H1 (cell line): Measurements from ENCODE around the gene MRPL40. TPM values are rescaled to one million over a fixed set of nuclear protein-coding genes. Genes with fewer than 3 reads are reported as not detected.

Experiments
- CTCF ChIA-PET: fragments of 300-600 bp; sonication (Branson Sonifier 250); formaldehyde crosslinking; loops from one replicate; lab custom pipeline; 2021; ENCODE audit not compliant: partially characterized antibody; lab: Charles Lee
- POLR2A ChIA-PET: fragments of 300-600 bp; sonication (Branson Sonifier 250); formaldehyde crosslinking; loops from one replicate; lab custom pipeline; 2021; ENCODE audit warnings: inconsistent platforms; ENCODE audit not compliant: partially characterized antibody; lab: Charles Lee
- DNase-seq, 2 experiments: peaks; one replicate each; pipeline versions ENCODE4 v3.0.0 to v3.0.0-alpha.2; 2010 to 2022; ENCODE audit warnings: low spot score in 2 of 2, low read depth in 1 of 2, mixed read lengths in 1 of 2
- FAIRE-seq: peaks from 2 replicates; lab custom pipeline; 2011; peaks lifted over from hg19 to GRCh38; lab: Jason Lieb, UNC
- H2AFZ ChIP-seq: 2 replicates; pipeline ENCODE4 v1.8.1; 2012; ENCODE audit warnings: low read length, inconsistent platforms
- H2AK5ac ChIP-seq: 2 replicates; pipeline ENCODE4 v1.6.1; 2013; ENCODE audit warnings: low read depth, low read length
- H2BK120ac ChIP-seq: replicated peaks from 2 replicates; pipeline ENCODE3; 2013; ENCODE audit warnings: low read depth, low read length, inconsistent platforms
- H2BK12ac ChIP-seq: 2 replicates; pipeline ENCODE4 v1.6.1; 2013; ENCODE audit warnings: low read depth, low read length
- H2BK15ac ChIP-seq: 2 replicates; pipeline ENCODE4 v1.6.1; 2013; ENCODE audit warnings: low read length
- H2BK20ac ChIP-seq: 2 replicates; pipeline ENCODE4 v1.6.1; 2013; ENCODE audit warnings: low read length
- H2BK5ac ChIP-seq: 2 replicates; pipeline ENCODE4 v1.6.1; 2013; ENCODE audit warnings: low read depth, low read length
- H3K14ac ChIP-seq: 2 replicates; pipeline ENCODE4 v1.6.1; 2013; ENCODE audit warnings: inconsistent platforms; ENCODE audit not compliant: insufficient read length
- H3K18ac ChIP-seq: 2 replicates; pipeline ENCODE4 v1.6.1; 2013; ENCODE audit warnings: low read length; ENCODE audit errors: extremely low read depth
- H3K23ac ChIP-seq: 2 replicates; pipeline ENCODE4 v1.6.1; 2013; ENCODE audit warnings: inconsistent platforms; ENCODE audit not compliant: insufficient read length
- H3K23me2 ChIP-seq: 2 replicates; pipeline ENCODE4 v1.6.1; 2013; ENCODE audit warnings: low read depth, low read length
- H3K27ac ChIP-seq: 2 replicates; pipeline ENCODE4 v1.6.1; 2011; ENCODE audit warnings: low read depth, low read length, inconsistent platforms
- H3K27me3 ChIP-seq, 4 experiments: replicated peaks in 1 of 4; 1 replicate in 1 of 4; 2 replicates in 3 of 4; pipeline versions ENCODE4 v1.6.1 to v1.8.1; 2011 to 2013; ENCODE audit warnings: low read length in 3 of 4, mild to moderate bottlenecking in 3 of 4, inconsistent platforms in 2 of 4, mixed read lengths in 2 of 4, moderate library complexity in 1 of 4; ENCODE audit not compliant: control insufficient read depth in 3 of 4, insufficient read depth in 3 of 4; ENCODE audit errors: extremely low read depth in 1 of 4
- H3K36me3 ChIP-seq, 4 experiments: 2 replicates each; pipeline versions ENCODE4 v1.6.1 to v1.8.1; 2011 to 2013; ENCODE audit warnings: mild to moderate bottlenecking in 4 of 4, low read length in 3 of 4, moderate library complexity in 2 of 4, control low read depth in 1 of 4, inconsistent platforms in 1 of 4; ENCODE audit not compliant: insufficient read depth in 4 of 4, control insufficient read depth in 2 of 4
- H3K4ac ChIP-seq: replicated peaks from 2 replicates; pipeline ENCODE3; 2013; ENCODE audit warnings: low read length, low read depth, mixed read lengths, inconsistent platforms; ENCODE audit not compliant: insufficient read length
- H3K4me1 ChIP-seq, 4 experiments: replicated peaks in 1 of 4; 1 replicate in 1 of 4; 2 replicates in 3 of 4; pipeline versions ENCODE4 v1.6.1 to v1.8.1; 2011 to 2013; ENCODE audit warnings: low read length in 3 of 4, inconsistent platforms in 2 of 4, mixed read lengths in 1 of 4; ENCODE audit not compliant: insufficient read depth in 4 of 4, control insufficient read depth in 3 of 4
- H3K4me2 ChIP-seq, 2 experiments: 2 replicates each; pipeline versions ENCODE4 v1.6.1 to v1.8.1; 2011 to 2013; ENCODE audit warnings: low read depth in 2 of 2, low read length in 2 of 2, control low read depth in 1 of 2, inconsistent platforms in 1 of 2, mild to moderate bottlenecking in 1 of 2; ENCODE audit not compliant: insufficient read depth in 1 of 2
- H3K4me3 ChIP-seq, 4 experiments: fragments of 200-600, 300-600 bp in 1 of 4; sonication (generic), shearing (Covaris generic), sonication (Bioruptor Twin) in 1 of 4; 2 replicates each; pipeline versions ENCODE4 v1.5.1 to v1.8.1; 2011 to 2016; ENCODE audit warnings: low read length in 4 of 4, low read depth in 3 of 4, control low read depth in 2 of 4, inconsistent platforms in 2 of 4, mild to moderate bottlenecking in 2 of 4, mixed read lengths in 1 of 4, moderate library complexity in 1 of 4; ENCODE audit not compliant: insufficient read depth in 2 of 4; ENCODE audit errors: extremely low read depth in 1 of 4
- H3K56ac ChIP-seq: replicated peaks from 2 replicates; pipeline ENCODE3; 2013; ENCODE audit warnings: low read depth, mild to moderate bottlenecking, mixed read lengths, low read length, inconsistent platforms; ENCODE audit not compliant: insufficient read length
- H3K79me1 ChIP-seq: 2 replicates; pipeline ENCODE4 v1.6.1; 2013; ENCODE audit warnings: low read depth, low read length, control low read depth
- H3K79me2 ChIP-seq, 2 experiments: 2 replicates each; pipeline versions ENCODE4 v1.6.1 to v1.8.1; 2012 to 2013; ENCODE audit warnings: low read length in 2 of 2, mild to moderate bottlenecking in 2 of 2, inconsistent platforms in 1 of 2; ENCODE audit not compliant: insufficient read depth in 2 of 2, control insufficient read depth in 1 of 2
- H3K9ac ChIP-seq, 4 experiments: replicated peaks in 1 of 4; 1 replicate in 1 of 4; 2 replicates in 3 of 4; pipeline versions ENCODE4 v1.6.1 to v1.8.1; 2011 to 2013; ENCODE audit warnings: low read depth in 3 of 4, low read length in 3 of 4, control low read depth in 2 of 4, mild to moderate bottlenecking in 2 of 4, moderate library complexity in 2 of 4, inconsistent platforms in 1 of 4; ENCODE audit errors: extremely low read depth in 1 of 4
- H3K9me3 ChIP-seq, 2 experiments: 2 replicates each; pipeline versions ENCODE4 v1.6.1 to v1.8.1; 2012 to 2013; ENCODE audit warnings: mild to moderate bottlenecking in 2 of 2, moderate library complexity in 2 of 2, control low read depth in 1 of 2, inconsistent platforms in 1 of 2, low read depth in 1 of 2, low read length in 1 of 2, mixed read lengths in 1 of 2; ENCODE audit not compliant: insufficient read depth in 2 of 2
- H4K20me1 ChIP-seq, 2 experiments: replicated peaks in 1 of 2; 2 replicates each; pipeline versions ENCODE3 to v1.8.1; 2011 to 2013; ENCODE audit warnings: inconsistent platforms in 2 of 2, low read length in 2 of 2, mild to moderate bottlenecking in 1 of 2; ENCODE audit not compliant: insufficient read depth in 2 of 2, control insufficient read depth in 1 of 2
- H4K5ac ChIP-seq: 2 replicates; pipeline ENCODE4 v1.6.1; 2013; ENCODE audit warnings: low read length, low read depth, mixed read lengths, inconsistent platforms; ENCODE audit not compliant: insufficient read length
- H4K8ac ChIP-seq: 2 replicates; pipeline ENCODE4 v1.8.0; 2013; ENCODE audit warnings: mild to moderate bottlenecking, moderate library complexity, low read length, inconsistent platforms; ENCODE audit not compliant: insufficient read depth; ENCODE audit errors: extremely low read depth
- H4K91ac ChIP-seq: replicated peaks from 2 replicates; pipeline ENCODE3; 2013; ENCODE audit warnings: low read length, mixed read lengths, inconsistent platforms; ENCODE audit not compliant: insufficient read length
- ASH2L ChIP-seq: fragments of 200-600, 300-600 bp; sonication (generic); IDR thresholded peaks from one replicate; pipeline ENCODE4 v1.7.1; 2017; ENCODE audit warnings: low read length
- EZH2 ChIP-seq: fragments of 200-600 bp; sonication (generic); IDR thresholded peaks from 2 replicates; pipeline ENCODE4 v1.7.1; 2012; ENCODE audit warnings: low read depth, mild to moderate bottlenecking, moderate library complexity, low read length, inconsistent platforms; ENCODE audit not compliant: severe bottlenecking
- HDAC2 ChIP-seq, 2 experiments: fragments of 300-600 bp in 1 of 2; sonication (generic) in 1 of 2; IDR thresholded peaks; 2 replicates each; pipeline ENCODE4 v1.6.1; 2011 to 2012; ENCODE audit warnings: low read depth in 2 of 2, low read length in 2 of 2, mild to moderate bottlenecking in 2 of 2, moderate library complexity in 2 of 2, borderline replicate concordance in 1 of 2, inconsistent platforms in 1 of 2
- JUND ChIP-seq: IDR thresholded peaks from 2 replicates; pipeline ENCODE4 v1.6.1; 2011; ENCODE audit warnings: mild to moderate bottlenecking, improper control_type of control experiment, low read length
- KDM5A ChIP-seq: fragments of 200-600 bp; IDR thresholded peaks from 2 replicates; pipeline ENCODE4 v1.7.1; 2012; ENCODE audit warnings: mild to moderate bottlenecking, low read length, inconsistent platforms, mixed read lengths
- NRF1 ChIP-seq: IDR thresholded peaks from 2 replicates; pipeline ENCODE4 v1.6.1; 2011; ENCODE audit warnings: mild to moderate bottlenecking, low read depth, low read length, improper control_type of control experiment
- POLR2A ChIP-seq, 2 experiments: IDR thresholded peaks; 1 replicate in 1 of 2; 2 replicates in 1 of 2; pipeline ENCODE4 v1.6.1; 2011; ENCODE audit warnings: low read depth in 2 of 2, low read length in 2 of 2, mild to moderate bottlenecking in 2 of 2; ENCODE audit errors: control extremely low read depth in 1 of 2
- POLR2AphosphoS5 ChIP-seq: IDR thresholded peaks from 2 replicates; pipeline ENCODE4 v1.6.1; 2011; ENCODE audit warnings: low read depth, low read length
- RFX5 ChIP-seq: IDR thresholded peaks from 2 replicates; pipeline ENCODE4 v1.6.1; 2011; ENCODE audit warnings: low read depth, low read length, improper control_type of control experiment, borderline replicate concordance
- RNF2 ChIP-seq: fragments of 200-900, 300-1000 bp; sonication (generic); IDR thresholded peaks from 2 replicates; pipeline ENCODE4 v1.7.1; 2016; ENCODE audit warnings: borderline replicate concordance, low read depth, mild to moderate bottlenecking, antibody characterized with exemption, low read length; ENCODE audit not compliant: poor library complexity, severe bottlenecking; ENCODE audit errors: missing control alignments
- TAF1 ChIP-seq: IDR thresholded peaks from 2 replicates; pipeline ENCODE4 v1.6.1; 2011; ENCODE audit warnings: mild to moderate bottlenecking, low read depth, low read length
- TCF12 ChIP-seq: IDR thresholded peaks from 2 replicates; pipeline ENCODE4 v1.6.1; 2011; ENCODE audit warnings: low read depth, mild to moderate bottlenecking, low read length
- WGBS, 2 experiments: shearing (Covaris generic) in 1 of 2; methylation state at CpG; one replicate each; pipeline versions ENCODE4 v1.1.6 to v1.1.7; 2013 to 2015; ENCODE audit warnings: low lambda C conversion rate in 2 of 2, mixed read lengths in 2 of 2, inconsistent platforms in 1 of 2, low coverage in 1 of 2, missing lambda C conversion rate in 1 of 2; ENCODE audit not compliant: insufficient replicate concordance in 2 of 2, insufficient coverage in 1 of 2, insufficient read length in 1 of 2; ENCODE audit errors: extremely low coverage in 1 of 2, missing lambda C conversion rate in 1 of 2; 5-methylcytosine and 5-hydroxymethylcytosine counted together
- polyA plus RNA-seq, 7 experiments: library from polyadenylated mRNA; depleted of rRNA in 3 of 7; stranded (reverse) in 5 of 7; unstranded in 2 of 7; fragments of >200 nt in 5 of 7; fragments of 200-250 nt in 2 of 7; gene quantifications; 1 replicate in 5 of 7; 2 replicates in 1 of 7; 4 replicates in 1 of 7; pipeline versions ENCODE4 v1.2.1 to v1.2.3, GENCODE V29; 2011 to 2013; ENCODE audit warnings: missing spikeins in 2 of 7, mixed read lengths in 2 of 7
- total RNA-seq: library from RNA; stranded (reverse); fragmentation: NEBNext Ultra II Directional; extraction: Animal tissue kit (Norgen Biotek cat#: 25700); gene quantifications from 2 replicates; pipeline ENCODE4 v1.2.1, GENCODE V29; 2021
- TF ChIP-seq, protein P1 (sequence below): IDR thresholded peaks from 2 replicates; pipeline ENCODE4 v1.6.1; 2012; ENCODE audit warnings: inconsistent platforms

MRPL40 gene
- total and polyA plus RNA-seq, 2 of the 8 experiments (the other 6 are each of a cell fraction or from before 2014, with no cell fraction given): 12.4 to 14.5 TPM

DNA sequence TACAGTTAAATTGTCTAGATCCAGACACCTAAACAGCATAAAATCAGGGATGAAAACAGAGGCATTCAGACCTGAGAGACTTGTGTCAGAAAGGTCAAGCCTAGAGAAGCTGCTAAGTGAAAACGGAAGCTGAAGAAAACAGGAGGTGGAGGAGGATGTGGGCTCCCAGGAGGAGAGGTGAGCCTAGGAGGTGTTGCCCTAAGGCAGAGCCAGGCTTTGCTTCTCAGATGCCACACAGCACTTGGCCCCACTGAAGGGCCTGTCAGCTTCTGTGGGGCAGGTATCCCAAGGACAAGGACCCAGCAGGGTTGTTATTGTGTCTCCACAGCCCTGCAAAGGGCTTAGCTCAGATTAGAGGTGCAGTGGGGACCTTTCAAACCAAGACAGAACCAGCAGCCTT is 32.2 kb downstream of the MRPL40 start:
- Histone ChIP-seq H3K79me2 (no peaks in the 10 kb centered on the region), H2AK5ac (no peak overlapping the region), H3K27me3 (no peaks in the 10 kb centered on the region), H4K91ac (no peak overlapping the region), H2BK12ac (no peak overlapping the region), H3K18ac (no peak overlapping the region), H3K79me1 (peaks cover 2% of the 10 kb centered on the region; the same call in 1 of the 2 replicates), H3K4me3 (no peak overlapping the region), H3K4me1 (no peaks in the 10 kb centered on the region), H2BK20ac (no peak overlapping the region), H3K14ac (no peak overlapping the region), H3K9me3 (no peaks in the 10 kb centered on the region), H3K9ac (no peak overlapping the region), H3K23ac (no peak overlapping the region), H3K56ac (no peak overlapping the region), H2BK15ac (no peak overlapping the region), H3K27ac (no peak overlapping the region), H4K8ac (no peak overlapping the region), H3K36me3 (peaks cover 12 to 55% (median 35%) of the 10 kb centered on the region in 4 experiments), H4K5ac (no peak overlapping the region), H3K4me2 (no peak overlapping the region), H3K23me2 (no peaks in the 10 kb centered on the region), H2AFZ (no peak overlapping the region), H4K20me1 (peaks cover 0 to 10% of the 10 kb centered on the region in 2 experiments), H2BK5ac (no peak overlapping the region), H3K4ac (no peak overlapping the region), H2BK120ac (no peak overlapping the region)
- POLR2A ChIA-PET: interaction anchor here (0.7 to 3.4 kb wide), 2 partner anchors 14 to 321 kb away, joined by 3 to 9 read pairs; no protein-coding TSS in a partner anchor
- TF ChIP-seq NRF1 (no peak), KDM5A (no peak), TCF12 (no peak), EZH2 (no peak), TAF1 (no peak), POLR2AphosphoS5 (no peak), RFX5 (no peak), HDAC2 (IDR thresholded peaks at IDR 0.05; ENCODE audit: borderline replicate concordance in 1 of 2, low read depth in 2 of 2, low read length in 2 of 2) (no peak), ASH2L (no peak), RNF2 (no peak), JUND (no peak), POLR2A (IDR thresholded peaks at IDR 0.05; ENCODE audit: control extremely low read depth in 1 of 2, low read depth in 2 of 2, low read length in 2 of 2) (no peak)
- TF ChIP-seq, protein P1, sequence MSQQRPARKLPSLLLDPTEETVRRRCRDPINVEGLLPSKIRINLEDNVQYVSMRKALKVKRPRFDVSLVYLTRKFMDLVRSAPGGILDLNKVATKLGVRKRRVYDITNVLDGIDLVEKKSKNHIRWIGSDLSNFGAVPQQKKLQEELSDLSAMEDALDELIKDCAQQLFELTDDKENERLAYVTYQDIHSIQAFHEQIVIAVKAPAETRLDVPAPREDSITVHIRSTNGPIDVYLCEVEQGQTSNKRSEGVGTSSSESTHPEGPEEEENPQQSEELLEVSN: no peak
- DNase-seq (no peak), FAIRE-seq (no peak)
- CTCF ChIA-PET: interaction anchor here (4.6 kb wide), 1 partner anchor 9 kb away, joined by 34 read pairs; no protein-coding TSS in a partner anchor
- 100% methylated on average over 1 of the region's 1 CpG; no CpG with 5 or more reads in 1 of the 2 experiments for WGBS, 2 experiments
